Measurements from ENCODE around the gene FAM53A. TPM values are rescaled to one million over a fixed set of nuclear protein-coding genes. Genes with fewer than 3 reads are reported as not detected.

FAM53A gene
- total RNA-seq, 2 donors from 2014 or later, result 0.66 to 2.3 TPM

DNA sequence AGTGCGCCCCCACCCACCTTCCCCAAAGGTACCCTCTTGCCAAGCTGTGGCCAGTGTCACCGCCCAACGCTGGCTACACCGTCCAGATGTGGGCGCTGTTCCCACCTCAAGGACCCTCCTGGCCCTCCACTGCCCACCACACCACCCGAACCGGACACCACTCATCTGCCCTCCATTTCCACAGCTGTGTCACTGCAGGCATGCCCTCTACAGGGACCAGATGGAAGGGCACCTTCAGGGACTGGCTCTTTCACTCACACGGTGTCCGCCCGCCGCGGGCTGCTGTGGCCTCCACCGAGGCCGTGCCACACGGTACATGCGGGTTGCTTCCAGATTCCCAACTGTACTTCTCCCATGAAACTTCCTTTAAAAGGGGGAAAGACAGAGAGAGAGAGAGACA is 87.7 kb downstream of the FAM53A start:
- no peak for DNase-seq
- no peaks in the 10 kb centered on the region for H3K36me3 ChIP-seq (replicated peaks in 1 of 2; ENCODE audit: insufficient read depth in 1 of 2, low read depth in 2 of 2)
- no peaks in the 10 kb centered on the region for H3K4me1 ChIP-seq
- peaks cover 0 to 10% (median 0%) of the 10 kb centered on the region in 3 donors for H3K9me3 ChIP-seq
- H3K27me3 ChIP-seq, result no peaks in the 10 kb centered on the region
- intact Hi-C loops (cut with DNase I), result no loop called here
- TF ChIP-seq POLR2A (IDR thresholded peaks at IDR 0.05), result no peak
- TF ChIP-seq, protein P1, sequence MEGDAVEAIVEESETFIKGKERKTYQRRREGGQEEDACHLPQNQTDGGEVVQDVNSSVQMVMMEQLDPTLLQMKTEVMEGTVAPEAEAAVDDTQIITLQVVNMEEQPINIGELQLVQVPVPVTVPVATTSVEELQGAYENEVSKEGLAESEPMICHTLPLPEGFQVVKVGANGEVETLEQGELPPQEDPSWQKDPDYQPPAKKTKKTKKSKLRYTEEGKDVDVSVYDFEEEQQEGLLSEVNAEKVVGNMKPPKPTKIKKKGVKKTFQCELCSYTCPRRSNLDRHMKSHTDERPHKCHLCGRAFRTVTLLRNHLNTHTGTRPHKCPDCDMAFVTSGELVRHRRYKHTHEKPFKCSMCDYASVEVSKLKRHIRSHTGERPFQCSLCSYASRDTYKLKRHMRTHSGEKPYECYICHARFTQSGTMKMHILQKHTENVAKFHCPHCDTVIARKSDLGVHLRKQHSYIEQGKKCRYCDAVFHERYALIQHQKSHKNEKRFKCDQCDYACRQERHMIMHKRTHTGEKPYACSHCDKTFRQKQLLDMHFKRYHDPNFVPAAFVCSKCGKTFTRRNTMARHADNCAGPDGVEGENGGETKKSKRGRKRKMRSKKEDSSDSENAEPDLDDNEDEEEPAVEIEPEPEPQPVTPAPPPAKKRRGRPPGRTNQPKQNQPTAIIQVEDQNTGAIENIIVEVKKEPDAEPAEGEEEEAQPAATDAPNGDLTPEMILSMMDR (IDR thresholded peaks at IDR 0.05), result no peak
- no peak overlapping the region for H3K4me3 ChIP-seq
- no peak for ATAC-seq
- 89 to 92% methylated on average over 16 of the region's 16 CpGs for WGBS, 2 donors
- H3K27ac ChIP-seq, result no peak overlapping the region

DNA sequence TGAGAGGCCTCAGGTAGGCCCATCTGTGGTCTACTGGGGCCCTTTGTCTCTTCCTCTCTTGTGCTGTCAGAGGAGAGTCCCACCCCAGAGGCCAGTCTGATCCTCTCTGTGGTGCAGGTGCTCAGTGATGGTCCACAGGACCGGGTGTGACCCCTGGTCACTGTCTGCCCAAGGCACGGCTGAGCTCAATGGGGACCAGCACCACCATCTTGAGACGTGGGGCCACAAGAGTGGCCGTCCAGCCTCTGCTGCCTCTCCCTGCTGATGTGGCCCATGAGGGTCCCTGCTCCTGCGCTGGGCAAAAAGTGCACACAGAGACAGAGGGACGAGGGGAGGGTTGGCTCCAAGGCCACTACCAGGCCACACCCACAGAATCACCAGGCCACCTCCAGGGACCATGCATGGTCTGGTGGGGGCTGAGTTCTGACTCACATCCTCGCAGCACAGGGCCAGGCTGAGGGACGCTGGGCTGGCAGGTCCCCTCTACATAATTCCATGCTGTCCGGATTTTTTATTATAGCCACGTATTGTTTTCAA is 88.3 kb downstream of the FAM53A start:
- DNase-seq, result no peak
- TF ChIP-seq, protein P1 (IDR thresholded peaks at IDR 0.05), result no peak
- TF ChIP-seq POLR2A (IDR thresholded peaks at IDR 0.05), result no peak
- Histone ChIP-seq H3K36me3 (replicated peaks in 1 of 2; ENCODE audit: insufficient read depth in 1 of 2, low read depth in 2 of 2) (no peaks in the 10 kb centered on the region), H3K27me3 (no peaks in the 10 kb centered on the region), H3K27ac (no peak overlapping the region), H3K4me1 (no peaks in the 10 kb centered on the region), H3K4me3 (no peak overlapping the region), H3K9me3 (peaks cover 0 to 15% (median 0%) of the 10 kb centered on the region in 3 donors)
- no peak for ATAC-seq
- intact Hi-C loops (cut with DNase I), result no loop called here
- WGBS, 2 donors, result 81 to 96% methylated on average over 5 to 7 of the region's 10 CpGs

DNA sequence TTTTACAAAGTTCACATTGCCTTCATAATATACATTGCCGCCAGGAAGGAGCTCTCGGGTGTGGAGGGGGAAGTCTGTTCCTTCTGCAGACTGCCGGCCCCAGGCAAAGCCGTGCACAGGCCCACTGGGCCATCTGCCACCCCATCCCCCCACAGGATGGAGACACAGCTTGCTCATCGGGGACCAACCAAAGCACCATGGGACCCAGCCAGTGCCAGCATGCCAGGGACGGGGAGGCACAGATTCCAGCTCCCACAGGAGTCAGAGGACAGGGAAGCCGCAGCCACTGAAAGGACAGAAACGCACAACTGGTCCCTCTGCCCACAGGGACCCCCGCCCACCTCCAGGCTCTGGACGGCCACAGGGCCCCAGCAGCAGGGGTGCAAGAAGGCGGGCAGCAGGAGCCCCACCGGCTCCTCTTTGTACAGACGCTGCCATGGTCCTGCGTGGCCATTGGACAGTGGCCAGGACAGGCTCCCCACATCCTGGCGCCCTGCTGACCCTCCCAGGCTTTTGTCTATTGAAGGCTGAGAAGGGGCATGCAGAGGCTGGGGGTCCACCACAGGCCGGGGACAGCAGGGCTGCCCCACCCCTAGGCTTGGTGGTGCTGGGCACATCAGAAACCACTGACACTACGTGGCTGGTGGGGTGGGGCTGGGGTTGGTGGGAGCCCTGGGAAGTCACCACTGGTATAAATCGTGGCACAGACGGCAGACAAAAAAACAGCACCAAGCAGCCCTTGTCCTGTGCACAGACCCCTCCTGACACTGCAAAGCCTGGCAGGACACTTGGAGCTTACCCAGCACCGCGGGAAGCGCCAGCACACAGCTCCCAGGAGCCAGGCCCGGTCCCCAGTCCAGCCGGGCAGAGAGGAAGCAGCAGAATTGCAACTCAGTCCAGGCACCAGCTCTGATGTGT is 89.0 kb downstream of the FAM53A start:
- no peak overlapping the region for H3K27ac ChIP-seq
- DNase-seq (no peak), ATAC-seq (no peak)
- TF ChIP-seq POLR2A (IDR thresholded peaks at IDR 0.05), result no peak
- TF ChIP-seq, protein P1 (IDR thresholded peaks at IDR 0.05), result no peak
- intact Hi-C loops (cut with DNase I), result no loop called here
- no peaks in the 10 kb centered on the region for H3K4me1 ChIP-seq
- H3K36me3 ChIP-seq (replicated peaks in 1 of 2; ENCODE audit: insufficient read depth in 1 of 2, low read depth in 2 of 2), result no peaks in the 10 kb centered on the region
- no peak overlapping the region for H3K4me3 ChIP-seq
- peaks cover 0 to 15% (median 0%) of the 10 kb centered on the region in 3 donors for H3K9me3 ChIP-seq
- 80 to 86% methylated on average over 16 to 19 of the region's 24 CpGs for WGBS, 2 donors
- no peaks in the 10 kb centered on the region for H3K27me3 ChIP-seq

DNA sequence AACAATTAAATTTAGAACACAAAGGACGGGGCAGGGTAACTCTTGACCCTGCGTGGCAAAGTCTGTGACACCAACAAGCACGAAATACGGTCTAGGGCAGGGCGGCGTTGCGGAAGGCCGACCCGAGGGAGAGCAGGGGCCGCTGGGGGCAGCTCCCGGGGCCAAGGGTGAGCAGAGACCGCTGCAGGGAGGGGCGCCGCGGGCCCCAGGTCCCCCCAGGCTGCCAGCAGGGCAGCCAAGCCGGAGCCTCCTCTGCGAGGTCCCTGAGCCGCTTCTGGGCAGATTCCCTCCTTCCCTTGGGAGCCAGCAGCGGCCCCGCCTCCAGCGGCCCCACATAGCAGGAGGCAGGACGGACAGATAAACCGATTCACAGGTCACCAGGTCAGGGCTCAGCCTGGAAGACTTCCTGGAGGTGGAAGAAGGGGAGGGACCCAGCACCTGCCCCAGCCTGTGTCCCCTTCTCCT is 90.2 kb downstream of the FAM53A start:
- Histone ChIP-seq H3K27ac (no peak overlapping the region), H3K9me3 (peaks cover 0 to 15% (median 0%) of the 10 kb centered on the region in 3 donors), H3K4me3 (no peak overlapping the region), H3K36me3 (replicated peaks in 1 of 2; ENCODE audit: insufficient read depth in 1 of 2, low read depth in 2 of 2) (no peaks in the 10 kb centered on the region), H3K4me1 (no peaks in the 10 kb centered on the region), H3K27me3 (no peaks in the 10 kb centered on the region)
- 57 to 58% methylated on average over 12 to 23 of the region's 23 CpGs for WGBS, 2 donors
- intact Hi-C loops (cut with DNase I), result no loop called here
- DNase-seq (no peak), ATAC-seq (no peak)
- TF ChIP-seq POLR2A (IDR thresholded peaks at IDR 0.05), result no peak
- TF ChIP-seq, protein P1 (IDR thresholded peaks at IDR 0.05), result no peak
